Keratinocyte (primary cell): ENCODE data around the gene CFAP20DC. TPM values are rescaled to one million over a fixed set of nuclear protein-coding genes. Genes with fewer than 3 reads are reported as not detected.
"Not testable (repeated sequence)": the region's sequence is repeated elsewhere in the genome, so short reads cannot be mapped to it uniquely, and the experiment has no call there.

Source experiments
- DNase-seq: peaks from one replicate; pipeline ENCODE4 v3.0.0-alpha.2; 2011; ENCODE audit warnings: low read depth, missing footprints, low spot score
- FAIRE-seq: peaks from 2 replicates; lab custom pipeline; 2011; peaks lifted over from hg19 to GRCh38; lab: Jason Lieb, UNC
- H2AFZ ChIP-seq: 2 replicates; pipeline ENCODE4 v1.6.0; 2012; ENCODE audit warnings: low read length, control low read depth, inconsistent platforms; ENCODE audit not compliant: control insufficient read depth
- H3K27ac ChIP-seq: 2 replicates; pipeline ENCODE4 v1.5.1; 2011; ENCODE audit warnings: low read length; ENCODE audit not compliant: control insufficient read depth, insufficient read depth
- H3K27me3 ChIP-seq: 3 replicates; pipeline ENCODE4 v1.6.0; 2011; ENCODE audit warnings: low read length; ENCODE audit not compliant: control insufficient read depth, insufficient read depth; ENCODE audit errors: extremely low read depth
- H3K36me3 ChIP-seq, 2 experiments: 2 replicates in 1 of 2; 3 replicates in 1 of 2; pipeline ENCODE4 v1.5.1; 2011; ENCODE audit warnings: low read length in 2 of 2, mild to moderate bottlenecking in 1 of 2; ENCODE audit not compliant: control insufficient read depth in 2 of 2, insufficient read depth in 2 of 2; ENCODE audit errors: extremely low read depth in 1 of 2
- H3K4me1 ChIP-seq: 3 replicates; pipeline ENCODE4 v1.5.1; 2011; ENCODE audit warnings: low read length; ENCODE audit not compliant: control insufficient read depth, insufficient read depth; ENCODE audit errors: extremely low read depth
- H3K4me2 ChIP-seq: 3 replicates; pipeline ENCODE4 v1.6.0; 2011; ENCODE audit warnings: low read depth, low read length; ENCODE audit not compliant: control insufficient read depth, insufficient read depth; ENCODE audit errors: extremely low read depth
- H3K4me3 ChIP-seq, 3 experiments: fragments of 200-600 bp in 1 of 3; sonication (generic) in 1 of 3; 2 replicates in 2 of 3; 3 replicates in 1 of 3; pipeline ENCODE4 v1.5.1; 2011 to 2016; ENCODE audit warnings: low read length in 3 of 3, mild to moderate bottlenecking in 3 of 3, control low read depth in 2 of 3, inconsistent platforms in 1 of 3, low read depth in 1 of 3, mixed read lengths in 1 of 3, mixed run types in 1 of 3, moderate library complexity in 1 of 3; ENCODE audit not compliant: control insufficient read depth in 2 of 3, insufficient read depth in 2 of 3; ENCODE audit errors: extremely low read depth in 1 of 3
- H3K79me2 ChIP-seq: 2 replicates; pipeline ENCODE4 v1.6.0; 2012; ENCODE audit warnings: low read length; ENCODE audit not compliant: control insufficient read depth, insufficient read depth
- H3K9ac ChIP-seq: 3 replicates; pipeline ENCODE4 v1.6.0; 2011; ENCODE audit warnings: low read length; ENCODE audit not compliant: control insufficient read depth, insufficient read depth; ENCODE audit errors: extremely low read depth
- H3K9me1 ChIP-seq: 3 replicates; pipeline ENCODE4 v1.6.0; 2011; ENCODE audit warnings: low read length; ENCODE audit not compliant: control insufficient read depth, insufficient read depth; ENCODE audit errors: extremely low read depth
- H3K9me3 ChIP-seq: 2 replicates; pipeline ENCODE4 v1.5.1; 2012; ENCODE audit warnings: low read depth, low read length; ENCODE audit not compliant: control insufficient read depth
- H4K20me1 ChIP-seq: 3 replicates; pipeline ENCODE4 v1.6.0; 2011; ENCODE audit warnings: low read length; ENCODE audit not compliant: control insufficient read depth, insufficient read depth; ENCODE audit errors: extremely low read depth
- CTCF ChIP-seq, 3 experiments: IDR thresholded peaks in 1 of 3; conservative IDR thresholded peaks in 1 of 3; optimal IDR thresholded peaks in 1 of 3; 2 replicates in 2 of 3; 3 replicates in 1 of 3; pipeline versions ENCODE3 to v1.5.1; 2011; ENCODE audit warnings: low read length in 3 of 3, mild to moderate bottlenecking in 3 of 3, moderate library complexity in 2 of 3, control low read depth in 1 of 3, inconsistent platforms in 1 of 3; ENCODE audit not compliant: insufficient read depth in 2 of 3; ENCODE audit errors: extremely low read depth in 1 of 3
- EZH2 ChIP-seq: IDR thresholded peaks from one replicate; pipeline ENCODE4 v1.6.1; 2012; ENCODE audit warnings: inconsistent platforms, mild to moderate bottlenecking, low read length, moderate library complexity
- dilution Hi-C: fragments of 300-500 bp; cut with MboI; formaldehyde crosslinking; loops from one replicate; pipeline ENCODE4 v1.7.0; 2020; ENCODE audit warnings: low sequenced_read_pairs; ENCODE audit not compliant: extremely low pct_ligation_motif_present
- polyA plus RNA-seq, 5 experiments: library from polyadenylated mRNA; depleted of rRNA in 3 of 5; stranded (reverse) in 3 of 5; stranded (forward) in 1 of 5; unstranded in 1 of 5; fragments of >200 nt; gene quantifications; 1 replicate in 1 of 5; 2 replicates in 3 of 5; 3 replicates in 1 of 5; pipeline versions ENCODE4 v1.2.1 to v1.2.3, GENCODE V29; 2011 to 2012; ENCODE audit warnings: missing spikeins in 2 of 5, low read depth in 1 of 5, low replicate concordance in 1 of 5

CFAP20DC gene
- polyA plus RNA-seq, 1 donor (not counting 4 experiments of a cell fraction or from before 2014, with no cell fraction given) = 6.3 TPM

- TF ChIP-seq CTCF (optimal IDR thresholded peaks at IDR 0.05 in 1 of 3, IDR thresholded peaks at IDR 0.05 in 1 of 3, conservative IDR thresholded peaks at IDR 0.05 in 1 of 3; ENCODE audit: extremely low read depth in 1 of 3, insufficient read depth in 2 of 3, low read length in 3 of 3) (no peak), EZH2 (no peak)
- Histone ChIP-seq H3K4me2 (no peak overlapping the region), H3K4me1 (no peaks in the 10 kb centered on the region), H3K36me3 (no peaks in the 10 kb centered on the region), H3K9ac (no peak overlapping the region), H3K79me2 (no peaks in the 10 kb centered on the region), H3K27ac (no peak overlapping the region), H4K20me1 (no peaks in the 10 kb centered on the region), H3K9me1 (no peaks in the 10 kb centered on the region), H3K9me3 (no peaks in the 10 kb centered on the region), H3K4me3 (no peak overlapping the region), H2AFZ (no peak overlapping the region), H3K27me3 (no peaks in the 10 kb centered on the region)
- no peak for DNase-seq
- no peak for FAIRE-seq
- dilution Hi-C loops = no loop called here
Observed at GRCh38 chr3:58979840-58980239, 70.0 kb downstream of the CFAP20DC start.

GRCh38 chr3:58973796-58974195 lies 76.0 kb downstream of the CFAP20DC start:
- no peak overlapping the region for H3K9ac ChIP-seq
- dilution Hi-C loops = no loop called here
- no peaks in the 10 kb centered on the region for H3K9me3 ChIP-seq
- no peak overlapping the region for H2AFZ ChIP-seq
- H3K79me2 ChIP-seq = no peaks in the 10 kb centered on the region
- no peaks in the 10 kb centered on the region for H3K4me1 ChIP-seq
- H3K36me3 ChIP-seq = no peaks in the 10 kb centered on the region
- no peak for TF ChIP-seq CTCF (optimal IDR thresholded peaks at IDR 0.05 in 1 of 3, IDR thresholded peaks at IDR 0.05 in 1 of 3, conservative IDR thresholded peaks at IDR 0.05 in 1 of 3; ENCODE audit: extremely low read depth in 1 of 3, insufficient read depth in 2 of 3, low read length in 3 of 3)
- TF ChIP-seq EZH2 = no peak
- H3K4me2 ChIP-seq = no peak overlapping the region
- no peaks in the 10 kb centered on the region for H3K27me3 ChIP-seq
- FAIRE-seq = no peak
- H3K9me1 ChIP-seq = no peaks in the 10 kb centered on the region
- no peak for DNase-seq
- no peak overlapping the region for H3K27ac ChIP-seq
- H3K4me3 ChIP-seq = no peak overlapping the region
- H4K20me1 ChIP-seq = no peaks in the 10 kb centered on the region

GRCh38 chr3:58967866-58968265 lies 82.0 kb downstream of the CFAP20DC start:
- H3K9ac ChIP-seq, H3K9me1 ChIP-seq, H3K79me2 ChIP-seq, H3K27me3 ChIP-seq, H3K36me3 ChIP-seq, H4K20me1 ChIP-seq, H3K4me3 ChIP-seq, H3K4me2 ChIP-seq, FAIRE-seq, H2AFZ ChIP-seq, H3K9me3 ChIP-seq, dilution Hi-C loops, DNase-seq, H3K27ac ChIP-seq, H3K4me1 ChIP-seq: not testable (repeated sequence)
